ENCODE data around the gene CLEC4G.

The CLEC4G gene

GRCh38 chr19:7725791-7726190, 6.1 kb downstream of the CLEC4G start:
- Mint-ChIP-seq H3K27me3 (peaks cover 44% of the 10 kb centered on the region), H3K36me3 (ENCODE audit: low read depth) (no peaks in the 10 kb centered on the region), H3K4me1 (ENCODE audit: low read depth) (peaks cover 13% of the 10 kb centered on the region), H3K9me3 (no peaks in the 10 kb centered on the region), H3K4me3 (no peak overlapping the region), H3K27ac (no peak overlapping the region)
- DNase-seq, result no peak

- Mint-ChIP-seq H3K27me3 (peaks cover 11% of the 10 kb centered on the region), H3K9me3 (no peaks in the 10 kb centered on the region), H3K4me3 (no peak overlapping the region), H3K36me3 (ENCODE audit: low read depth) (no peaks in the 10 kb centered on the region), H3K4me1 (ENCODE audit: low read depth) (peaks cover 5% of the 10 kb centered on the region), H3K27ac (no peak overlapping the region)
- DNase-seq, result no peak
Observed at GRCh38 chr19:7722231-7722651, 9.7 kb downstream of the CLEC4G start.

- Mint-ChIP-seq H3K36me3 (ENCODE audit: low read depth) (no peaks in the 10 kb centered on the region), H3K27me3 (peaks cover 7% of the 10 kb centered on the region), H3K27ac (no peak overlapping the region), H3K9me3 (peaks cover 7% of the 10 kb centered on the region), H3K4me3 (no peak overlapping the region), H3K4me1 (ENCODE audit: low read depth) (peaks cover 5% of the 10 kb centered on the region)
- no peak for DNase-seq
Observed at GRCh38 chr19:7720351-7720750, 11.6 kb downstream of the CLEC4G start.

GRCh38 chr19:7718668-7719067, 13.2 kb downstream of the CLEC4G start:
- Mint-ChIP-seq H3K4me3 (no peak overlapping the region), H3K27me3 (peaks cover 7% of the 10 kb centered on the region), H3K36me3 (ENCODE audit: low read depth) (no peaks in the 10 kb centered on the region), H3K27ac (no peak overlapping the region), H3K9me3 (peaks cover 7% of the 10 kb centered on the region), H3K4me1 (ENCODE audit: low read depth) (peaks cover 10% of the 10 kb centered on the region)
- no peak for DNase-seq

- no peak overlapping the region for H3K4me3 Mint-ChIP-seq
- H3K36me3 Mint-ChIP-seq (ENCODE audit: low read depth), result no peaks in the 10 kb centered on the region
- DNase-seq, result no peak
- H3K27me3 Mint-ChIP-seq, result peaks cover 4% of the 10 kb centered on the region
- H3K9me3 Mint-ChIP-seq, result peaks cover 7% of the 10 kb centered on the region
- peaks cover 10% of the 10 kb centered on the region for H3K4me1 Mint-ChIP-seq (ENCODE audit: low read depth)
- H3K27ac Mint-ChIP-seq, result no peak overlapping the region
Observed at GRCh38 chr19:7716762-7717161, 15.1 kb downstream of the CLEC4G start.

- Mint-ChIP-seq H3K4me1 (ENCODE audit: low read depth) (peaks cover 10% of the 10 kb centered on the region), H3K4me3 (no peak overlapping the region), H3K27me3 (peaks cover 4% of the 10 kb centered on the region), H3K27ac (no peak overlapping the region), H3K36me3 (ENCODE audit: low read depth) (no peaks in the 10 kb centered on the region), H3K9me3 (peaks cover 7% of the 10 kb centered on the region)
- DNase-seq, result no peak
Observed at GRCh38 chr19:7715671-7716070, 16.2 kb downstream of the CLEC4G start.

GRCh38 chr19:7710616-7711015, 21.3 kb downstream of the CLEC4G start:
- no peak overlapping the region for H3K4me3 Mint-ChIP-seq
- peaks cover 22% of the 10 kb centered on the region for H3K4me1 Mint-ChIP-seq (ENCODE audit: low read depth)
- H3K9me3 Mint-ChIP-seq, result no peaks in the 10 kb centered on the region
- DNase-seq, result no peak
- no peaks in the 10 kb centered on the region for H3K27me3 Mint-ChIP-seq
- no peak overlapping the region for H3K27ac Mint-ChIP-seq
- no peaks in the 10 kb centered on the region for H3K36me3 Mint-ChIP-seq (ENCODE audit: low read depth)

GRCh38 chr19:7709932-7710460, 21.9 kb downstream of the CLEC4G start:
- H3K27ac Mint-ChIP-seq, result no peak overlapping the region
- H3K36me3 Mint-ChIP-seq (ENCODE audit: low read depth), result no peaks in the 10 kb centered on the region
- DNase-seq, result no peak
- H3K4me1 Mint-ChIP-seq (ENCODE audit: low read depth), result peaks cover 28% of the 10 kb centered on the region
- no peak overlapping the region for H3K4me3 Mint-ChIP-seq
- H3K9me3 Mint-ChIP-seq, result no peaks in the 10 kb centered on the region
- H3K27me3 Mint-ChIP-seq, result no peaks in the 10 kb centered on the region

- Mint-ChIP-seq H3K9me3 (no peaks in the 10 kb centered on the region), H3K4me1 (ENCODE audit: low read depth) (peaks cover 39% of the 10 kb centered on the region), H3K27ac (no peak overlapping the region), H3K4me3 (no peak overlapping the region), H3K36me3 (ENCODE audit: low read depth) (no peaks in the 10 kb centered on the region), H3K27me3 (peaks cover 3% of the 10 kb centered on the region)
- DNase-seq, result no peak
Observed at GRCh38 chr19:7706955-7707456, 24.9 kb downstream of the CLEC4G start.

- no peaks in the 10 kb centered on the region for H3K36me3 Mint-ChIP-seq (ENCODE audit: low read depth)
- H3K9me3 Mint-ChIP-seq, result no peaks in the 10 kb centered on the region
- peak overlapping the region; percentile 62 for H3K4me3 Mint-ChIP-seq
- peaks cover 40% of the 10 kb centered on the region for H3K4me1 Mint-ChIP-seq (ENCODE audit: low read depth)
- no peak for DNase-seq
- peak overlapping the region; percentile 88 for H3K27ac Mint-ChIP-seq
- peaks cover 3% of the 10 kb centered on the region for H3K27me3 Mint-ChIP-seq
Observed at GRCh38 chr19:7706188-7706954, 25.5 kb downstream of the CLEC4G start.

GRCh38 chr19:7705387-7706187, 26.3 kb downstream of the CLEC4G start:
- no peaks in the 10 kb centered on the region for H3K36me3 Mint-ChIP-seq (ENCODE audit: low read depth)
- peak overlapping the region; percentile 62 for H3K4me3 Mint-ChIP-seq
- peaks cover 40% of the 10 kb centered on the region for H3K4me1 Mint-ChIP-seq (ENCODE audit: low read depth)
- H3K9me3 Mint-ChIP-seq, result no peaks in the 10 kb centered on the region
- peak overlapping the region; percentile 88 for H3K27ac Mint-ChIP-seq
- DNase-seq, result peak; percentile 77
- peaks cover 3% of the 10 kb centered on the region for H3K27me3 Mint-ChIP-seq

GRCh38 chr19:7704280-7705060, 27.4 kb downstream of the CLEC4G start:
- no peak overlapping the region for H3K27ac Mint-ChIP-seq
- H3K36me3 Mint-ChIP-seq (ENCODE audit: low read depth), result no peaks in the 10 kb centered on the region
- H3K4me1 Mint-ChIP-seq (ENCODE audit: low read depth), result peaks cover 48% of the 10 kb centered on the region
- H3K4me3 Mint-ChIP-seq, result no peak overlapping the region
- H3K9me3 Mint-ChIP-seq, result no peaks in the 10 kb centered on the region
- DNase-seq, result no peak
- peaks cover 6% of the 10 kb centered on the region for H3K27me3 Mint-ChIP-seq

GRCh38 chr19:7703332-7703731, 28.6 kb downstream of the CLEC4G start:
- Mint-ChIP-seq H3K36me3 (ENCODE audit: low read depth) (no peaks in the 10 kb centered on the region), H3K27ac (peak overlapping the region; percentile 9), H3K9me3 (no peaks in the 10 kb centered on the region), H3K4me3 (no peak overlapping the region), H3K27me3 (peaks cover 16% of the 10 kb centered on the region), H3K4me1 (ENCODE audit: low read depth) (peaks cover 58% of the 10 kb centered on the region)
- no peak for DNase-seq

All from activated T-cell treated with anti-CD3 and anti-CD28 coated beads, Interleukin-2, amount 50 U/mL, for 24 hours (primary cell).